Effector memory CD8-positive, alpha-beta T cell (primary cell): ENCODE measurements around the gene AUTS2.

Experiments used
- ATAC-seq: fragments of 150-1000 bp; cut with Tn5 transposase; replicated peaks from 2 replicates; pipeline ENCODE4 v1.10.0; 2021; ENCODE audit warnings: mild to moderate bottlenecking, moderate library complexity
- DNase-seq, 3 experiments: peaks; one replicate each; pipeline ENCODE4 v3.0.0; 2021
- H3K27ac Mint-ChIP-seq, 2 donors: one replicate each; pipeline ENCODE4 v1.8.0; 2022; ENCODE audit warnings: mild to moderate bottlenecking in 2 of 2, mixed read lengths in 2 of 2, moderate library complexity in 2 of 2
- H3K27me3 Mint-ChIP-seq, 2 donors: one replicate each; pipeline ENCODE4 v1.8.0; 2022; ENCODE audit warnings: mixed read lengths in 2 of 2
- H3K36me3 Mint-ChIP-seq: one replicate; pipeline ENCODE4 v1.8.0; 2022; ENCODE audit warnings: mild to moderate bottlenecking, moderate library complexity, mixed read lengths; ENCODE audit not compliant: insufficient read depth
- H3K4me1 Mint-ChIP-seq, 2 donors: one replicate each; pipeline ENCODE4 v1.8.0; 2022; ENCODE audit warnings: low read depth in 2 of 2, mixed read lengths in 2 of 2
- H3K4me3 Mint-ChIP-seq, 2 donors: one replicate each; pipeline ENCODE4 v1.8.0; 2022; ENCODE audit warnings: mild to moderate bottlenecking in 2 of 2, mixed read lengths in 2 of 2, moderate library complexity in 2 of 2
- H3K9me3 Mint-ChIP-seq, 2 donors: one replicate each; pipeline ENCODE4 v1.8.0; 2022; ENCODE audit warnings: mixed read lengths in 2 of 2

AUTS2 gene

GRCh38 chr7:69820479-69821192, 222.4 kb downstream of the AUTS2 start:
- no peak for DNase-seq
- no peak overlapping the region for H3K4me3 Mint-ChIP-seq
- H3K27me3 Mint-ChIP-seq, result peaks cover 0 to 9% of the 10 kb centered on the region in 2 donors
- peaks cover 3 to 15% of the 10 kb centered on the region in 2 donors for H3K4me1 Mint-ChIP-seq
- no peak for ATAC-seq
- no peaks in the 10 kb centered on the region for H3K36me3 Mint-ChIP-seq
- no peak overlapping the region for H3K27ac Mint-ChIP-seq
- H3K9me3 Mint-ChIP-seq, result no peaks in the 10 kb centered on the region

DNA sequence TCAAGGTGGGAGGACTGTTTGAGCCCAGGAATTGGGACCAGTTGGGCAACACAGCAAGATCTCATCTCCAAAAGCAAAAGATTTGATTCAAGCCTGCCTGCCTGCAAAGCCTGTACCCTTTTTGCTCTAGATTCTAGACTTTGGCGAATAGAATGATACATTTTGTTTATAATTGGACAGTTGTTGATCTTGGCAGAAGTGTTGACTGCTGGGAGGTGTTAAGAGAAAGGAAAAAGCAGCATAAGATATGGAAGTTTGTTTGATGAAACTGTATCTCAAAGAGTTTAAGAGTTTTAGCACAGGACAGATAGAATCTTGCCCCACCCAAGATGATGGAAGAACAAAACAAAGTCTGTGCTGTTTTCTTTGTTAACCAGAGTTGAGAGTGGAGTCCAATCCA, 224.1 kb downstream of the AUTS2 start:
- Mint-ChIP-seq H3K4me1 (peaks cover 2 to 29% of the 10 kb centered on the region in 2 donors), H3K27ac (no peak overlapping the region), H3K9me3 (no peaks in the 10 kb centered on the region), H3K27me3 (peaks cover 0 to 9% of the 10 kb centered on the region in 2 donors), H3K36me3 (no peaks in the 10 kb centered on the region), H3K4me3 (no peak overlapping the region)
- no peak for ATAC-seq
- no peak for DNase-seq

DNA sequence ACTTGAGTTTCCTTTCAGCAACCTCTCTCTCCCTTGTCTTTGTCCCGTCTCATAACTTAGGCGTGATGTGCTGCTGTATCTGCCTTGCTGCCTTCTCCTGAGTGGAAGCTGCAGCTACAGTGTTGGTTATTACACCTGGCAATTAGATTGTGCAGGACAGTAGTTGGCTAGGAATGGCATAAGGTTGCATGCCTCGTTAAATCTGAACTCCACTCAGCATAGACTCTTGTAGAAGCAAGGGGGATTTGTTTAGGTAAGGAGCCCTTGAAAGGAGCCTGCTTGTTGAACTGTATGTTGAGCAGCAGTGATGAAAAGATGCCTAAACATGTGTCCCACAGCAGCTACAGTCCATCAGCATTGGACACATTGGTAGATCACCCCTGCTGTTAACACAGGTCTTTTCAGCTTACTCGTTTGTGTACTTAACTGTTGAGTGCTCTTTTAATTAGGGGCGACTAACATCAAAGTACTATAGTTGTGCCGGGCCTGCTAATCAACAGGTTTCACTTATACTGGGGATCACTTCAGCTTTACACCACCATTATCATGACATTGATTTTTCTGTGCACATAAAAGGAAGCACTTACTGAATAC, 225.0 kb downstream of the AUTS2 start:
- Mint-ChIP-seq H3K4me3 (peak overlapping the region; percentile 65 to 78), H3K27ac (peak overlapping the region; percentile 65 to 88), H3K9me3 (no peaks in the 10 kb centered on the region), H3K4me1 (peaks cover 2 to 29% of the 10 kb centered on the region in 2 donors), H3K27me3 (peaks cover 0 to 9% of the 10 kb centered on the region in 2 donors), H3K36me3 (no peaks in the 10 kb centered on the region)
- DNase-seq (no peak), ATAC-seq (no peak)

GRCh38 chr7:69825113-69825972, 227.1 kb downstream of the AUTS2 start:
- Mint-ChIP-seq H3K27me3 (peaks cover 0 to 9% of the 10 kb centered on the region in 2 donors), H3K36me3 (no peaks in the 10 kb centered on the region), H3K4me3 (peak overlapping the region; percentile 65 to 78), H3K27ac (peak overlapping the region; percentile 65 to 88), H3K4me1 (peaks cover 2 to 29% of the 10 kb centered on the region in 2 donors), H3K9me3 (peaks cover 0 to 1% of the 10 kb centered on the region in 2 donors)
- ATAC-seq (no peak), DNase-seq (no peak)

GRCh38 chr7:69826283-69826682, 228.0 kb downstream of the AUTS2 start:
- DNase-seq (no peak), ATAC-seq (no peak)
- H3K9me3 Mint-ChIP-seq, result peaks cover 0 to 1% of the 10 kb centered on the region in 2 donors
- peaks cover 0 to 9% of the 10 kb centered on the region in 2 donors for H3K27me3 Mint-ChIP-seq
- H3K27ac Mint-ChIP-seq, result no peak overlapping the region
- peak overlapping the region in 1 of 2 donors; percentile 18 for H3K4me3 Mint-ChIP-seq
- no peaks in the 10 kb centered on the region for H3K36me3 Mint-ChIP-seq
- peaks cover 2 to 29% of the 10 kb centered on the region in 2 donors for H3K4me1 Mint-ChIP-seq

DNA sequence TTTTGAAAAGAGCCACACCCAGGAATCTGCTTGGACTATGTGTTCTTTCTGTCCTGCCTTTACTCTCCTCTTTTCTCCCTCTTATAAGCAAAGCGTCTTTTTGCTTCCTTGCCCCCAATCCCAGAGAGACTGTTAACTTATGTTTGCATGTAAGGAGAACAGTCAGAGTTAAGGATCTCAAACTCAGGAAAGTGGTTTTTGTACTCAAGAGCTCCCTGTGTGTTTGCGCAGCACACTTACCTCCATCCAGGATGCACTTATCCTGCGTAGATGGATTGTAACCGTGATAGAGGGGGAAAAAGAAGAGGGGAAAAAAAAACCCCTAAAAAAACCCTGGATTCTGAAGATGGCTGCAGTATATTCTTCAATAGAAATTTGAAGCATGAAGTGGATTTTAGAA, 228.9 kb downstream of the AUTS2 start:
- no peaks in the 10 kb centered on the region for H3K36me3 Mint-ChIP-seq
- H3K4me1 Mint-ChIP-seq, result peaks cover 2 to 29% of the 10 kb centered on the region in 2 donors
- peaks cover 0 to 1% of the 10 kb centered on the region in 2 donors for H3K9me3 Mint-ChIP-seq
- H3K27me3 Mint-ChIP-seq, result peaks cover 0 to 9% of the 10 kb centered on the region in 2 donors
- no peak overlapping the region for H3K27ac Mint-ChIP-seq
- DNase-seq (no peak), ATAC-seq (no peak)
- H3K4me3 Mint-ChIP-seq, result no peak overlapping the region

- peaks cover 2 to 29% of the 10 kb centered on the region in 2 donors for H3K4me1 Mint-ChIP-seq
- ATAC-seq (no peak), DNase-seq (no peak)
- no peak overlapping the region for H3K4me3 Mint-ChIP-seq
- H3K27ac Mint-ChIP-seq, result no peak overlapping the region
- H3K27me3 Mint-ChIP-seq, result peaks cover 0 to 9% of the 10 kb centered on the region in 2 donors
- peaks cover 0 to 1% of the 10 kb centered on the region in 2 donors for H3K9me3 Mint-ChIP-seq
- no peaks in the 10 kb centered on the region for H3K36me3 Mint-ChIP-seq
Measured at GRCh38 chr7:69827558-69827957, 229.3 kb downstream of the AUTS2 start.

DNA sequence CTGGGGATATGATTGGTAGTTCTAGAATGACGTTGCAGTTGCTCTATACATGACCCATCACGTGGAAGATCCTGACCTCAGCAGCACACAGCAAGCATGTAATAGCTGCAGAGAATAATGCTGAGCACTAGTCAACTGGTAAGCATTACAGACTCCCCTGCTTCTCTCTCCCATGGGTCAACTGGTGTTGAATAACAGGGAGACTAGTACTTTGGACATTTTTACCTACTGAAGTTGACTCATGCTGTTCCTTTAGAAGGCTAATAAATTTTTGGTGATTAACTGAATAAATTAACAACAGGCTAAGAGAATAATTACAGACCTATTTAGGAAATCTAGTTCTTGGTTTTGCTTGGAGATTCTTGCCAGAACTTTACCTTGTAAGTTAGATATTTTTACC, 234.1 kb downstream of the AUTS2 start:
- Mint-ChIP-seq H3K27ac (no peak overlapping the region), H3K4me3 (no peak overlapping the region), H3K27me3 (peaks cover 0 to 9% of the 10 kb centered on the region in 2 donors), H3K36me3 (no peaks in the 10 kb centered on the region), H3K9me3 (peaks cover 0 to 1% of the 10 kb centered on the region in 2 donors), H3K4me1 (no peaks in the 10 kb centered on the region)
- ATAC-seq (no peak), DNase-seq (no peak)

GRCh38 chr7:69833964-69834363, 235.7 kb downstream of the AUTS2 start:
- Mint-ChIP-seq H3K9me3 (no peaks in the 10 kb centered on the region), H3K36me3 (no peaks in the 10 kb centered on the region), H3K4me3 (no peak overlapping the region), H3K27ac (no peak overlapping the region), H3K4me1 (no peaks in the 10 kb centered on the region), H3K27me3 (peaks cover 0 to 16% of the 10 kb centered on the region in 2 donors)
- DNase-seq (no peak), ATAC-seq (no peak)

GRCh38 chr7:69836702-69837101, 238.4 kb downstream of the AUTS2 start:
- H3K4me3 Mint-ChIP-seq, result no peak overlapping the region
- H3K27ac Mint-ChIP-seq, result no peak overlapping the region
- DNase-seq, result no peak
- H3K36me3 Mint-ChIP-seq, result no peaks in the 10 kb centered on the region
- H3K27me3 Mint-ChIP-seq, result peaks cover 6 to 30% of the 10 kb centered on the region in 2 donors
- no peak for ATAC-seq
- H3K4me1 Mint-ChIP-seq, result no peaks in the 10 kb centered on the region
- no peaks in the 10 kb centered on the region for H3K9me3 Mint-ChIP-seq

DNA sequence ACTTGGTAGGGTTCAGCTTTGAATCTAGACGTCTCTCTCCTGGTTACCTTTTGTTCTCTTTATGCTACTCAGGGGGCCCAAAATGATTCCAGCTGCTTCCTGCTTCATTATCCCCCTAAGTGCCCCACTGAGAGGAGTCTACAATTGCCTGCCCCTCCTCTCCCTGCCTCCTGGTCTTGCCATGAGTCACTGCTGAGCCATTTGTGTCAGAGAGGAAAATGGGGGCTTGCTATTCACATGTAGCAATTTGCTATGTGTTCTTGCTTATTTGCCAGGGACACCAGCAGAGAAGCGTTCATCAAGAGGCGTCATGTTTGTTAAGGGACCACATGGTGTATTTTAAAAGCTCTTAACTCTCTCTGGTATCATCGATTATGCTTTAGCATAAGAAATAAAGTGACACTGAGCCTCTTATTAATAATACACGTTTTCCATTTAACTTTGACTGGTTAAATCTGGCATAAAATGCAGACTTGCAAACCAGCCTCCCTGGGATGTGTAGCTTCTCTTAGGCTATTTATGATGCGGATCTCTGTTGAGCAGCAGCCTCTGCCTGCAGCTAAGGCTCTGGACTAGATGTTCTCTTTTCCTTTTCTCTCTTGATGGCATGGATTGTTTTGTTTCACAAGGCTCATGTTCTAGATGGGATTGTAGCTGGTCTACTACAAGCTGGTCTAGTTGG, 239.3 kb downstream of the AUTS2 start:
- Mint-ChIP-seq H3K36me3 (no peaks in the 10 kb centered on the region), H3K4me3 (no peak overlapping the region), H3K27me3 (peaks cover 6 to 32% of the 10 kb centered on the region in 2 donors), H3K4me1 (no peaks in the 10 kb centered on the region), H3K27ac (no peak overlapping the region), H3K9me3 (no peaks in the 10 kb centered on the region)
- DNase-seq (no peak), ATAC-seq (no peak)

DNA sequence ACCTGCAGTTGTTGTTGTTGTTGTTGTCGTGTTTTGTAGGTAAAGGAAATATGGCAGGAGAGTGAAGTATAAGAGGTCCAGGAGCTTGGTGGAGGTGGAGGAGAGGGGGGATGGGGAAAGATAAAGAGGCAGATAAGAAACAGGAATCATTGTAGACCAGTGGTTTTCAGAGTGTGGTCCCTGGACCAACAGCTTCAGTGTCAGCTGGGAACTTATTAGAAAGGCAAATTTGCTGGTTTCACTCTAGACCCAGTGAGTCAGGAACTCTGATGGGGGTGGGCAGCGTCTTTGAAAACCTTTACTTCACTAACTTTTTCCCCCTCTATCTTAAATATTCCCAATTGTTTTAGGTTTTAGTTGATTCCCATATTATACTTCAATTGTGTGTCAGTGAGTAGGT, 241.5 kb downstream of the AUTS2 start:
- peaks cover 11 to 43% of the 10 kb centered on the region in 2 donors for H3K27me3 Mint-ChIP-seq
- H3K36me3 Mint-ChIP-seq, result no peaks in the 10 kb centered on the region
- H3K4me3 Mint-ChIP-seq, result no peak overlapping the region
- no peak overlapping the region for H3K27ac Mint-ChIP-seq
- H3K9me3 Mint-ChIP-seq, result no peaks in the 10 kb centered on the region
- DNase-seq (no peak), ATAC-seq (no peak)
- no peaks in the 10 kb centered on the region for H3K4me1 Mint-ChIP-seq

DNA sequence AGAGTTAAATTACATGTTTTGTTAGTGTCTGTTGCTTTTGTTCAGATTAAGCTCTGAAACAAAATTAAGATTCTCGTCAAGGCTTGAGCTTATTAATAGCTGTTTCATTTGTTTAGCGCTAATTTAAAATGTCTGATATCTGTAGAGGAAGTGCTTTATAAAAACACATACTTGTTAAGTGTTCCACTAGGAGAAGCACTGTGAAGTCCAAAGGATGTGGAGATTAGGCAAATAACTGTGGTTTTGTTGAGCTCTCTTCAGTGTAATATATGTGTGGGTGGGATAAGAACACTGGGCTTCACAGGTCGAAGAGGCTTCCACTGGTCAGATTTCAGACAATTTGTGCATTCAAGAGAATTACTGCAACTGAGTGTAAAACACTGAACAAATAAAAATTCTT, 242.0 kb downstream of the AUTS2 start:
- H3K27me3 Mint-ChIP-seq, result peaks cover 11 to 43% of the 10 kb centered on the region in 2 donors
- no peak overlapping the region for H3K4me3 Mint-ChIP-seq
- ATAC-seq (no peak), DNase-seq (no peak)
- no peak overlapping the region for H3K27ac Mint-ChIP-seq
- H3K36me3 Mint-ChIP-seq, result no peaks in the 10 kb centered on the region
- H3K9me3 Mint-ChIP-seq, result no peaks in the 10 kb centered on the region
- no peaks in the 10 kb centered on the region for H3K4me1 Mint-ChIP-seq
